SH-SY5Y (cell line): ENCODE measurements around the gene CTSD.

Source experiments
- GATA2 ChIP-seq: IDR thresholded peaks from 2 replicates; pipeline ENCODE4 v1.6.1; 2011; ENCODE audit warnings: mild to moderate bottlenecking, low read depth, low read length
- GATA3 ChIP-seq: IDR thresholded peaks from 2 replicates; pipeline ENCODE4 v1.6.1; 2011; ENCODE audit warnings: low read depth, mild to moderate bottlenecking, low read length, moderate library complexity

Gene CTSD

GRCh38 chr11:1765871-1766718, 2.4 kb upstream of the CTSD start:
- TF ChIP-seq GATA2 (no peak), GATA3 (no peak)

- TF ChIP-seq GATA3 (no peak), GATA2 (no peak)
Measured at GRCh38 chr11:1763336-1763795, 361 bp downstream of the CTSD start.

DNA sequence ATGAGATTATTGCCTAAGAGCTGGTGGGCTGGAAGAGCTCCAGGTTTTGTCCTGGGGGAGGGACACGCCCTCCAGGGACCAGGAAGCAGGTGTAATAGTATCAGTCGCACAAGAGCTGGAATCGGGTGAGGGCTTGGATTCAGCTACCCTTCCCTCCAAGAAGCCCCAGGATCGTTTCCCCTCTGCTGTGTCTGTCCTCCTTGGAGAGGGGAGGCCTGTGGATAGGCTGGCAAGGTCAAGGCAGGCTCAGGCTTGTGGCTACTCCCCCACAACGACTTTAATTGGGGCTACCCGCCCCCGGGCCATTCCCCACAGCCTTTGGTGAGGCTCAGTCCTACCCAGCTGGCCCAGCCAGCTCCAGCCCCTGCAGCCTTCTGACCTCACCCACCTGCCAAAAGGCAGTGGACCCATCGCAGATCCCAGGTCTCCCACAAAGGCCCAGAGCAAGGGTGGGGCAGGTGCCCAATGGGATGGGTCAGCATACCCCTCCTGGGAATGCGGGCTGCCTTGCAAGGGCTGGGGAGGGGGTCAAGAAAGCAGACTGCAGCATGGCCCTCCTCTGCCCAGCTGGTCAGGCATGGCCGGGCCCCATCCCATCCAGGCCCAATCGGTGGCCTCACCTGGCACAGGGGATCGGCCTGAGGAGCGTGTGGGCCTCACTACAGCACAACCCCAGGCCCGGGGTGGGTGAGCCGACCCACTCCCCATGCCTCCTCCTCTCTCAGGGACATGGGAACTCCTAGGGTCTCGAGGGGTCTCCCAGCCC, 1.0 kb downstream of the CTSD start:
- TF ChIP-seq GATA3 (no peak), GATA2 (no peak)

- TF ChIP-seq GATA2: no peak
- TF ChIP-seq GATA3: no peak
Measured at GRCh38 chr11:1761857-1762536, 1.7 kb downstream of the CTSD start.

DNA sequence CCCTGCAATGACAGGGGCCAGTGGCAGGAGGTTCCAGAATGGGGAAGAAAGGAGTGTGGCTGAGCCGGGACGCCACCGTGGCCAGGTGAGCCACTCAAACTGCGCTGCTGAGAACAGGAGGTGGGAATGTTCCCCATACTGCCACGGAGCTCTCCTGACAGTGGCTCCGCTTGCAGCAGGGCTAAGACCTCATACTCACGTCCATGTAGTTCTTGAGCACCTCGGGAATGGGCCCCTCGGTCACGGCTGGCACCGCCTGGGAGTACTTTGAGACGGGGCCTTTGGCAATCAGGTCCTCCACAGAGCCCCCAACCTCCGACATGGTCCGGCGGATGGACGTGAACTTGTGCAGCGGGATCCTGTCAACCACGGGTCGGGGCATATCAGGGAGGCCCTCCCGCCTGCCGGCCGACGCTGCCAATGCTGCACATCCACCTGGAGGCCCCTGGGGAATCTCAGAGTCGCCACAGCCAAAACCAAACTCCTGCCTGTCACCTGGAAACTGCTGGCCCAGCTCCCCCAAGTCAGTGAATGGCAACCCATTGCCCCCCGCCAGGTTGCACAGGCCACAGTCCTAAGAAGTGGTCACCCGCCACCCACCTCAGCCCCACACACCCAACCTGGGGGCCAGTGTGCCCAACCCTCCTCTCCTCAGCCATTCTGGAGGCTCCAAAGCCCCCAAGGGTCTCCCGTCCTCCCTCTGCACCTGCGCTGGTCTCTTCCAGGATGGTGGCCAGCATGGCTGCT, 2.4 kb downstream of the CTSD start:
- TF ChIP-seq GATA3 (no peak), GATA2 (no peak)

GRCh38 chr11:1760351-1761109, 3.2 kb downstream of the CTSD start:
- TF ChIP-seq GATA3 (no peak), GATA2 (no peak)

GRCh38 chr11:1759851-1760220, 3.9 kb downstream of the CTSD start:
- no peak for TF ChIP-seq GATA2
- TF ChIP-seq GATA3: no peak

GRCh38 chr11:1759151-1759850, 4.4 kb downstream of the CTSD start:
- TF ChIP-seq GATA2: no peak
- no peak for TF ChIP-seq GATA3

- TF ChIP-seq GATA3 (no peak), GATA2 (no peak)
Measured at GRCh38 chr11:1758611-1759150, 5.0 kb downstream of the CTSD start.

GRCh38 chr11:1757861-1758610, 5.7 kb downstream of the CTSD start:
- no peak for TF ChIP-seq GATA3
- no peak for TF ChIP-seq GATA2
